NCI-H2227 (cell line): ENCODE results near the gene IGLL5.

Experiments used
- DNase-seq: peaks from one replicate; lab custom pipeline; 2025; ENCODE audit not compliant: unreplicated experiment; lab: John Stamatoyannopoulos, UW

The IGLL5 gene

GRCh38 chr22:22926370-22927195 is 39.0 kb downstream of the IGLL5 start:
- DNase-seq: no peak

GRCh38 chr22:22927196-22927887 is 39.7 kb downstream of the IGLL5 start:
- no peak for DNase-seq

GRCh38 chr22:22927888-22928665 is 40.5 kb downstream of the IGLL5 start:
- no peak for DNase-seq

GRCh38 chr22:22928666-22929380 is 41.2 kb downstream of the IGLL5 start:
- DNase-seq: no peak

GRCh38 chr22:22929381-22930221 is 42.0 kb downstream of the IGLL5 start:
- no peak for DNase-seq

- DNase-seq: no peak
These were observed 42.5 kb downstream of the IGLL5 start for GRCh38 chr22:22930222-22930497.

- DNase-seq: no peak
These were observed 43.2 kb downstream of the IGLL5 start for GRCh38 chr22:22930571-22931556.

- DNase-seq: no peak
These were observed 44.1 kb downstream of the IGLL5 start for GRCh38 chr22:22931557-22932270.

GRCh38 chr22:22932512-22932941 is 44.9 kb downstream of the IGLL5 start:
- DNase-seq: no peak

GRCh38 chr22:22933100-22933806 is 45.6 kb downstream of the IGLL5 start:
- no peak for DNase-seq

GRCh38 chr22:22933807-22934542 is 46.4 kb downstream of the IGLL5 start:
- no peak for DNase-seq

GRCh38 chr22:22934543-22935055 is 47.0 kb downstream of the IGLL5 start:
- no peak for DNase-seq

- no peak for DNase-seq
These were observed 47.5 kb downstream of the IGLL5 start for GRCh38 chr22:22935056-22935545.

- no peak for DNase-seq
These were observed 48.0 kb downstream of the IGLL5 start for GRCh38 chr22:22935546-22936157.

- DNase-seq: no peak
These were observed 48.7 kb downstream of the IGLL5 start for GRCh38 chr22:22936180-22936914.
